NK-92 treated with Interleukin-12 subunit alpha and Interleukin-12 subunit beta, amount 100 ng/mL, for 24 hours (cell line): ENCODE data around the gene TGFB3.
"Not testable (repeated sequence)": the region's sequence is repeated elsewhere in the genome, so short reads cannot be mapped to it uniquely, and the experiment has no call there.

Experiments
- DNase-seq: peaks from one replicate; lab custom pipeline; 2025; lab: John Stamatoyannopoulos, UW

Gene TGFB3

GRCh38 chr14:75981426-75982265, at the start of gene TGFB3:
TSS of gene TGFB3 (minus strand) at chr14:75981995. CDS start at chr14:75980893, 1,102 bp downstream.
- DNase-seq, result no peak

GRCh38 chr14:76024211-76024907, 42.6 kb upstream of the TGFB3 start:
- no peak for DNase-seq

GRCh38 chr14:76023757-76024156, 42.0 kb upstream of the TGFB3 start:
- DNase-seq, result no peak

- no peak for DNase-seq
These were observed 41.2 kb upstream of the TGFB3 start for GRCh38 chr14:76022991-76023390.

- no peak for DNase-seq
These were observed 37.9 kb upstream of the TGFB3 start for GRCh38 chr14:76019676-76020075.

GRCh38 chr14:76015668-76016067, 33.9 kb upstream of the TGFB3 start:
- no peak for DNase-seq

- no peak for DNase-seq
These were observed 33.4 kb upstream of the TGFB3 start for GRCh38 chr14:76015191-76015590.

- DNase-seq, result no peak
These were observed 30.6 kb upstream of the TGFB3 start for GRCh38 chr14:76012354-76012753.

- no peak for DNase-seq
These were observed 30.1 kb upstream of the TGFB3 start for GRCh38 chr14:76011930-76012329.

GRCh38 chr14:76009627-76010026, 27.8 kb upstream of the TGFB3 start:
- not testable (repeated sequence) for DNase-seq

GRCh38 chr14:76007852-76008251, 26.1 kb upstream of the TGFB3 start:
- DNase-seq, result no peak

GRCh38 chr14:76007379-76007778, 25.6 kb upstream of the TGFB3 start:
- DNase-seq, result no peak

GRCh38 chr14:76006253-76006652, 24.5 kb upstream of the TGFB3 start:
- DNase-seq, result no peak

GRCh38 chr14:76002383-76002782, 20.6 kb upstream of the TGFB3 start:
- DNase-seq, result no peak

GRCh38 chr14:75999511-76000190, 17.9 kb upstream of the TGFB3 start:
- DNase-seq, result no peak

GRCh38 chr14:75996488-75996887, 14.7 kb upstream of the TGFB3 start:
- no peak for DNase-seq

GRCh38 chr14:75995372-75996041, 13.7 kb upstream of the TGFB3 start:
- no peak for DNase-seq

GRCh38 chr14:75993567-75994041, 11.8 kb upstream of the TGFB3 start:
- no peak for DNase-seq

- DNase-seq, result no peak
These were observed 10.0 kb upstream of the TGFB3 start for GRCh38 chr14:75991753-75992152.

GRCh38 chr14:75990297-75990696, 8.5 kb upstream of the TGFB3 start:
- DNase-seq, result no peak

GRCh38 chr14:75989134-75989533, 7.3 kb upstream of the TGFB3 start:
- DNase-seq, result no peak
